ENCODE data around the gene EHMT2. TPM values are rescaled to one million over a fixed set of nuclear protein-coding genes. Genes with fewer than 3 reads are reported as not detected.

The EHMT2 gene
- total and polyA plus RNA-seq, 2 of the 13 experiments (the other 11 are each of a cell fraction or from before 2014, with no cell fraction given) = 55.2 to 69.2 TPM

GRCh38 chr6:31945507-31946369, 48.2 kb upstream of the EHMT2 start, which contains the start of gene CFB (continued):
- TF ChIP-seq FOXC1 (CRISPR knock-in tag; IDR thresholded peaks at IDR 0.05; ENCODE audit: borderline replicate concordance) (no peak; the same call in 1 of the 2 replicates), KLF6 (CRISPR knock-in tag; IDR thresholded peaks at IDR 0.05) (peak; percentile 88), HOXD1 (CRISPR knock-in tag; IDR thresholded peaks at IDR 0.05) (no peak), ZNF879 (CRISPR knock-in tag; IDR thresholded peaks at IDR 0.05) (no peak), ZNF569 (CRISPR knock-in tag; IDR thresholded peaks at IDR 0.05; ENCODE audit: borderline replicate concordance) (peak; percentile 45; the same call in 1 of the 2 replicates), ZSCAN5A (CRISPR knock-in tag; IDR thresholded peaks at IDR 0.05; ENCODE audit: borderline replicate concordance) (no peak), BRD4 (CRISPR knock-in tag; IDR thresholded peaks at IDR 0.05) (no peak; the same call in none of the 2 replicates), ZNF350 (CRISPR knock-in tag; IDR thresholded peaks at IDR 0.05; ENCODE audit: borderline replicate concordance, low read depth) (peak; percentile 94; the same call in 1 of the 2 replicates), TCF12 (IDR thresholded peaks at IDR 0.05) (no peak), TCF12 (CRISPR knock-in tag; IDR thresholded peaks at IDR 0.05) (0 out of 2 replicates have a peak, but pooled peaks have one; percentile 22), POLR2AphosphoS5 (IDR thresholded peaks at IDR 0.05; ENCODE audit: low read depth, low read length) (peak; percentile 94), AGO2 (optimal IDR thresholded peaks at IDR 0.05; ENCODE audit: low read depth, low read length) (peak; percentile 55), HOXA5 (CRISPR knock-in tag; IDR thresholded peaks at IDR 0.05) (peak; percentile 78; the same call in 1 of the 2 replicates), GFI1 (CRISPR knock-in tag; IDR thresholded peaks at IDR 0.05; ENCODE audit: borderline replicate concordance) (peak; percentile 85), SALL1 (CRISPR knock-in tag; IDR thresholded peaks at IDR 0.05) (peak; percentile 100), NCOA2 (CRISPR knock-in tag; IDR thresholded peaks at IDR 0.05) (peak; percentile 92), DNMT3B (CRISPR knock-in tag; conservative IDR thresholded peaks at IDR 0.05) (peak; percentile 77; the same call in 1 of the 2 replicates)
- TF ChIP-seq, protein P1, sequence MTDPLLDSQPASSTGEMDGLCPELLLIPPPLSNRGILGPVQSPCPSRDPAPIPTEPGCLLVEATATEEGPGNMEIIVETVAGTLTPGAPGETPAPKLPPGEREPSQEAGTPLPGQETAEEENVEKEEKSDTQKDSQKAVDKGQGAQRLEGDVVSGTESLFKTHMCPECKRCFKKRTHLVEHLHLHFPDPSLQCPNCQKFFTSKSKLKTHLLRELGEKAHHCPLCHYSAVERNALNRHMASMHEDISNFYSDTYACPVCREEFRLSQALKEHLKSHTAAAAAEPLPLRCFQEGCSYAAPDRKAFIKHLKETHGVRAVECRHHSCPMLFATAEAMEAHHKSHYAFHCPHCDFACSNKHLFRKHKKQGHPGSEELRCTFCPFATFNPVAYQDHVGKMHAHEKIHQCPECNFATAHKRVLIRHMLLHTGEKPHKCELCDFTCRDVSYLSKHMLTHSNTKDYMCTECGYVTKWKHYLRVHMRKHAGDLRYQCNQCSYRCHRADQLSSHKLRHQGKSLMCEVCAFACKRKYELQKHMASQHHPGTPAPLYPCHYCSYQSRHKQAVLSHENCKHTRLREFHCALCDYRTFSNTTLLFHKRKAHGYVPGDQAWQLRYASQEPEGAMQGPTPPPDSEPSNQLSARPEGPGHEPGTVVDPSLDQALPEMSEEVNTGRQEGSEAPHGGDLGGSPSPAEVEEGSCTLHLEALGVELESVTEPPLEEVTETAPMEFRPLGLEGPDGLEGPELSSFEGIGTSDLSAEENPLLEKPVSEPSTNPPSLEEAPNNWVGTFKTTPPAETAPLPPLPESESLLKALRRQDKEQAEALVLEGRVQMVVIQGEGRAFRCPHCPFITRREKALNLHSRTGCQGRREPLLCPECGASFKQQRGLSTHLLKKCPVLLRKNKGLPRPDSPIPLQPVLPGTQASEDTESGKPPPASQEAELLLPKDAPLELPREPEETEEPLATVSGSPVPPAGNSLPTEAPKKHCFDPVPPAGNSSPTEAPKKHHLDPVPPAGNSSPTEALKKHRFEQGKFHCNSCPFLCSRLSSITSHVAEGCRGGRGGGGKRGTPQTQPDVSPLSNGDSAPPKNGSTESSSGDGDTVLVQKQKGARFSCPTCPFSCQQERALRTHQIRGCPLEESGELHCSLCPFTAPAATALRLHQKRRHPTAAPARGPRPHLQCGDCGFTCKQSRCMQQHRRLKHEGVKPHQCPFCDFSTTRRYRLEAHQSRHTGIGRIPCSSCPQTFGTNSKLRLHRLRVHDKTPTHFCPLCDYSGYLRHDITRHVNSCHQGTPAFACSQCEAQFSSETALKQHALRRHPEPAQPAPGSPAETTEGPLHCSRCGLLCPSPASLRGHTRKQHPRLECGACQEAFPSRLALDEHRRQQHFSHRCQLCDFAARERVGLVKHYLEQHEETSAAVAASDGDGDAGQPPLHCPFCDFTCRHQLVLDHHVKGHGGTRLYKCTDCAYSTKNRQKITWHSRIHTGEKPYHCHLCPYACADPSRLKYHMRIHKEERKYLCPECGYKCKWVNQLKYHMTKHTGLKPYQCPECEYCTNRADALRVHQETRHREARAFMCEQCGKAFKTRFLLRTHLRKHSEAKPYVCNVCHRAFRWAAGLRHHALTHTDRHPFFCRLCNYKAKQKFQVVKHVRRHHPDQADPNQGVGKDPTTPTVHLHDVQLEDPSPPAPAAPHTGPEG (CRISPR knock-in tag; IDR thresholded peaks at IDR 0.05) = peak; percentile 88
- TF ChIP-seq, protein P2, sequence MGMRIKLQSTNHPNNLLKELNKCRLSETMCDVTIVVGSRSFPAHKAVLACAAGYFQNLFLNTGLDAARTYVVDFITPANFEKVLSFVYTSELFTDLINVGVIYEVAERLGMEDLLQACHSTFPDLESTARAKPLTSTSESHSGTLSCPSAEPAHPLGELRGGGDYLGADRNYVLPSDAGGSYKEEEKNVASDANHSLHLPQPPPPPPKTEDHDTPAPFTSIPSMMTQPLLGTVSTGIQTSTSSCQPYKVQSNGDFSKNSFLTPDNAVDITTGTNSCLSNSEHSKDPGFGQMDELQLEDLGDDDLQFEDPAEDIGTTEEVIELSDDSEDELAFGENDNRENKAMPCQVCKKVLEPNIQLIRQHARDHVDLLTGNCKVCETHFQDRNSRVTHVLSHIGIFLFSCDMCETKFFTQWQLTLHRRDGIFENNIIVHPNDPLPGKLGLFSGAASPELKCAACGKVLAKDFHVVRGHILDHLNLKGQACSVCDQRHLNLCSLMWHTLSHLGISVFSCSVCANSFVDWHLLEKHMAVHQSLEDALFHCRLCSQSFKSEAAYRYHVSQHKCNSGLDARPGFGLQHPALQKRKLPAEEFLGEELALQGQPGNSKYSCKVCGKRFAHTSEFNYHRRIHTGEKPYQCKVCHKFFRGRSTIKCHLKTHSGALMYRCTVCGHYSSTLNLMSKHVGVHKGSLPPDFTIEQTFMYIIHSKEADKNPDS (CRISPR knock-in tag; IDR thresholded peaks at IDR 0.05) = peak; percentile 4; the same call in 1 of the 2 replicates

All from HepG2 (cell line).